ENCODE measurements around the gene DLG1. TPM values are rescaled to one million over a fixed set of nuclear protein-coding genes. Genes with fewer than 3 reads are reported as not detected.

The DLG1 gene
- polyA plus RNA-seq (ENCODE audit: insufficient read length in 3 of 3) = 10 to 100 TPM; 76.8 to 88.8 (median 86.3) TPM
- long read RNA-seq, donor 1 = 0 reads
- long read RNA-seq, donor 2 = 0 reads
- long read RNA-seq, donor 3, partial matches to known transcripts = 0 of 1 reads
- long read RNA-seq, donor 3, other reads (novel, unspliced or antisense) = 0 of 1 reads
- long read RNA-seq, donor 4 = 0 reads
- long read RNA-seq, donor 5, partial matches to known transcripts = 0 of 1 reads
- long read RNA-seq, donor 5, other reads (novel, unspliced or antisense) = 0 of 1 reads
- long read RNA-seq, donor 6, partial matches to known transcripts = 7 of 11 reads
- long read RNA-seq, donor 6, other reads (novel, unspliced or antisense) = 0 of 11 reads
- long read RNA-seq, donor 7, partial matches to known transcripts = 5 of 7 reads
- long read RNA-seq, donor 7, other reads (novel, unspliced or antisense) = 0 of 7 reads
- long read RNA-seq, donor 8 = 0 reads
- long read RNA-seq, donor 9 = 0 reads
- long read RNA-seq, donor 10, partial matches to known transcripts = 0 of 4 reads
- long read RNA-seq, donor 10, other reads (novel, unspliced or antisense) = 0 of 4 reads
- long read RNA-seq, donor 11, full-length matches to known transcripts = 4 of 4 reads
- long read RNA-seq, donor 11, partial matches to known transcripts = 0 of 4 reads
- long read RNA-seq, donor 11, other reads (novel, unspliced or antisense) = 0 of 4 reads
- long read RNA-seq, donor 12, partial matches to known transcripts = 0 of 3 reads
- long read RNA-seq, donor 12, other reads (novel, unspliced or antisense) = 0 of 3 reads
- long read RNA-seq, donor 13 = 0 reads
- long read RNA-seq, donor 14 = 0 reads
- long read RNA-seq, donor 15, partial matches to known transcripts = 0 of 4 reads
- long read RNA-seq, donor 15, other reads (novel, unspliced or antisense) = 0 of 4 reads
- long read RNA-seq, donor 16, partial matches to known transcripts = 0 of 1 reads
- long read RNA-seq, donor 16, other reads (novel, unspliced or antisense) = 0 of 1 reads

- peak; percentile 92 for DNase-seq
Observed at GRCh38 chr3:197298341-197298944, at the start of gene DLG1. Gene DLG1, minus strand, starts transcription at chr3:197298612. Its CDS starts 1,408 bp downstream, at chr3:197297204.

DNA sequence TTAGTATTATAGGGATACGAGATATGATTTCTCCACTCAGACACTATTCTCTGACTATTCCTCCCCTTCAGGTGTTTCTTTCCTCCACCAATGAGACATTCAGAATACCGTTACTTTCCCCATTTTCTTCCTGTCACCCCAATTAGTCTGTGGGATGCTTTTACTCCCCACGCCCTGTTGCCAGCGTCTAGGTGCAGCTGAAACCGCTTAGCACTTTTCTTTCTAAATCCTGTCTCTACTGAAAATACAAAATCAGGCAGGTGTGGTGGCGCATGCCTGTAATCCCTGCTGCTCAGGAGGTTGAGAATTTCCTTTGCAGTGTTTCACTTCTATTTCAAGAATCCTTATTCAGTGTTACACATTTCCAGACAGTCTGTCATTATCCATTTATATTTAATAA, 49.6 kb upstream of the DLG1 start:
- DNase-seq = no peak

- no peak for DNase-seq
Observed at GRCh38 chr3:197345390-197345789, 47.0 kb upstream of the DLG1 start.

GRCh38 chr3:197344582-197345318, 46.3 kb upstream of the DLG1 start:
- DNase-seq = no peak

DNA sequence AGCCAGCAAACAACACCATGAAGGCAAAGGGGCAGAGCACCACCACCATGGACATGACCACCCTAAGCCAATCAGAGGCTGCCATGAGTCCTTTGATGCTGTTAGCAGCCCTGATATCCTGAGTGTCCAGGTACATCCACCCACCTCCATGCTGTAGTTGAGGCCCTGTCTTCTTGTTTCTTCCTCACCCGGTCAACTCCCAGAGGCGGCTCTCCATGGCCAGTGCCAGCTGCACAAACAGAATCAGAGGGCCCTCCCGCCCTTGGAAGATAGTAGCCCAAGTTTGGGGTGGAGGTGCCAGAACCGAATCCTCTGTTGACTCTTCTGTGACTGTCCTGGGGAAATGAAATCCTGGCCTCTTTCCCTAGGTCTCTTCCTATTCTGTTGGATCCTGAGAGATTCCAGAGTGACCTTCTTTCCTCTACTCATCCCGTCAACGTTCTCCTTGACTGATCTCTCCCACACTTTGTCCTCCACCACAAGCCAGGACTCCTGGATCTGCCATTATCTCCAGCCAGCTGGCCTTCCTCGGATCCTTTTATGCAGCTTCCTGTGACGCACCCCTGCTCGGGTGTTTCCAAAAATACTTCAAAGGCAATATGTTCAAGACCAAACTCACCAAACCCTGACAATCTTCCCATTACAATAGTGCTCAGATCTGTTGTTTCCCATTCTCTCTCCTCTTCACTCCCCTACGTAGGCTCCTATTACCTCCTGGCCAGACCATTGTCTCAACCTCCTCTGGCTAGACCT, 45.4 kb upstream of the DLG1 start:
- no peak for DNase-seq

DNA sequence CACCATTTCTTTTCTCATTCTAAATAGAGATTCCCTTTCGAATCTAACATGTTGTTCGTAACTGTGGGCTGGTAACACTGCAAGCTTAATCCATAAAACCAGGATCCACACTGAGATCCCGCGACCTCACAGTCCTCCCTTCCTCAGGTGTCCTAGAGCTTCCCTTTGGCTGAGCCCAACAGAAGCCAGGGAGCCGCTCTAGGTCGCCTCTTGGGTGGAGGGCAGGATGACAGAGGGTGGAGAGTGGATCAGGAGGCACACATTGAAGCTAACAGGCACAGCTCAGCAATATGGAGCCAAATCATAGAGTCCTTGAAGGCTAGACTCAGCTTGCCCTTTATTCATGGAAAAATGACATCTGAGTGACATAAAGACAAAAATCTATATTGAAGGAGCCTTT, 44.7 kb upstream of the DLG1 start:
- no peak for DNase-seq

- DNase-seq = no peak
Observed at GRCh38 chr3:197340521-197340871, 42.1 kb upstream of the DLG1 start.

- peak; percentile 44 for DNase-seq
Observed at GRCh38 chr3:197339841-197340520, 41.6 kb upstream of the DLG1 start.

- no peak for DNase-seq
Observed at GRCh38 chr3:197338586-197338985, 40.2 kb upstream of the DLG1 start.

- DNase-seq = no peak
Observed at GRCh38 chr3:197337656-197338055, 39.2 kb upstream of the DLG1 start.

DNA sequence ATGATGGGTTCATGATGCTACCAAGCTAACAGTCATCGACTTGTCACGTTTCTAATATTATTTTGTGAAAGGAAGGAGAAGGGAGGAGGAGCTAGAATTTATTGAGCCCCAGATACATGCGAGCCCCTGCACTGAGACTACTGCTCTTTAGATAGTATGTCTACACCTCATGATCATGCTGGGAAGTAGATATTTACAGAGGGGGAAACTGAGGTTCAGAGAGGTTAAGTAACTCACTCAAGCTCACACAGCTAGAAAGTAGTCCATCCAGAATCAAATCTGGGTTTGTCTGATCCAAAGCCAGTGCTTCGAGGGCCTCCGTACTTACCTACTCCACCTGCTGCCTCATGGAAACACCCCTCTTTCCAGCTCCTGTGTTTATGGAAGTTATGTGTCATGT, 38.8 kb upstream of the DLG1 start:
- DNase-seq = no peak

GRCh38 chr3:197336348-197336747, 37.9 kb upstream of the DLG1 start:
- DNase-seq = no peak

DNA sequence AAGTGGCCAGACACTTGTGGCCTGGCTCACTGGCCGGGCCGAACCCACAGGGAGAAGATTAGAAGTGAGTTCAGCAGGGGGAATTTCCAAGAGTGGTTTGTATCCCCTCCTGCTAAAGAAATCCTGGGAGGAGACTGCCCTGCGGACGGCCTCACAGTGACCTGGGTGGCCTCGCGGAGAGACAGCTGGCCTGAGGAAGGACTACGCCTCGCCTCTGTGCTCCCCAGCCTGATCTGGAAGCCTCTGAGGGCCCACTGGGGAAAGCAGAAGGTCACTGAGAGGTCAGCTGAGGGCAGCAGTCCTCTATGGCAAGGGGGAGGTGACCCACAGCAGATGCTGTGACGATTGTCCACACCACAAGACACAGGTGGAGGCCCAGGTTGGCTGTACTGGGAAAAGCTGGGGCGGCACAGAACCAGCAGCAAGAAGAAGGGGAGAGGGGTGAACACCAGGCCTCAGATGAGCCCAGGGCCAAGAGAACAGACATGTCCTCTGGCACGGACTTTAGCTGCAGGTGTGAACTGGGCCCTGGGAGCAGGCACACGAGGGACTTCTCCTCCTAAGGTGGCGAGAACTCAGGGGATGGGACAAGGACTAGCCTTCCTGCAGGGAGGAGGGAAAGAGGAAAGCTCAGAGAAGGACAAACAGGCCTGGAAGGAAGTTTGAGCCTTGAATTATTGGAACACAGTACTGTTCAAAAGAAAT, 37.2 kb upstream of the DLG1 start:
- DNase-seq = no peak

DNA sequence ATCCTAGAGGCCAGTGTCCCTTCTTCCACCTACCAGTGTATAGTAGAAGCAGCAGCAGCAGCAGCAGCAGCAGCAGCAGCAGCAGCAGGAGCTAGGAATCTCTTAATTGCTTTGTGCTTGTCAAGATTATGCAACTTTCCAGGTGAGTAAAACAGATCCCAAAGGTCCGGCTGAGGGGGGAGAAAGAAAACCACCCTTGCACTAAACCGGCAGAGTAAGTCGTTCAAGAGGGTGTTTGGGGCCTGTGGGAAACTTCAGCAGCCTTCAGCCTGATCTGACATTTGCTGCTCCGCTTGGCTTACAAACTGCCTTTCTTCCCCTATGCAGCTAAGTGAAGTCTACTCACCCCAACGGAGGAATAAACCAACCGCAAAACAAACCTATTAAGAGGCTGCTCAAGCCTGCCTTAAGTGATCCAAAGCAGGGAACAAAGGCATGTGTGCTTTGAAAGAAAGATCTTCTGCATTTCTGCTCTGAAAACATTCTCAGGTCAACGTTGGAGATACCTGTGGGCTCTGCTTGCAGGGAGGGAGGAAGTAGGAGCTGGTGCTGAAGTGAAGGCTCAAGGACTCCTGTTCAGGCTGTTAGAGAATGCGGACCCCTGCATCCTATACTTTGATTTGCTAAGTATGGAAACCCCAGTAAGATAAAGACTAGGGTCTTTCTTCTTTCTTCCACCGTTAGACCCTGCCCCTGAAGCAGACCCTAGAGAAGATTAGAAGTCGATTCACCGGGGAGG, 35.7 kb upstream of the DLG1 start:
- DNase-seq = no peak

GRCh38 chr3:197331131-197331530, 32.7 kb upstream of the DLG1 start:
- DNase-seq = no peak

GRCh38 chr3:197329382-197329781, 31.0 kb upstream of the DLG1 start:
- DNase-seq = no peak

- no peak for DNase-seq
Observed at GRCh38 chr3:197328198-197328597, 29.8 kb upstream of the DLG1 start.

GRCh38 chr3:197327701-197328100, 29.3 kb upstream of the DLG1 start:
- no peak for DNase-seq

- DNase-seq = no peak
Observed at GRCh38 chr3:197325773-197326172, 27.4 kb upstream of the DLG1 start.
